GM23338 (cell line): ENCODE data around the gene GNAI1. TPM values are rescaled to one million over a fixed set of nuclear protein-coding genes. Genes with fewer than 3 reads are reported as not detected.

Source experiments
- ATAC-seq: fragments of 200-7000 bp; cut with Tn5 transposase; 3 replicates; pipeline ENCODE4 v1.9.1; 2020
- DNase-seq: peaks from one replicate; pipeline ENCODE4 v3.0.0-alpha.2; 2015; ENCODE audit warnings: low spot score
- H2AFZ ChIP-seq: fragments of 200-600 bp; sonication (generic); 2 replicates; pipeline ENCODE4 v1.8.0; 2016; ENCODE audit warnings: antibody characterized with exemption, mild to moderate bottlenecking, moderate library complexity
- H3F3A ChIP-seq: fragments of 200-600 bp; sonication (generic); replicated peaks from 2 replicates; pipeline ENCODE4 v1.8.0; 2017; ENCODE audit warnings: antibody characterized with exemption, mixed run types, low read depth
- H3K27ac ChIP-seq: fragments of 200-600 bp; sonication (generic); 2 replicates; pipeline ENCODE4 v1.6.1; 2016; ENCODE audit warnings: low read depth
- H3K27me3 ChIP-seq: fragments of 200-600 bp; sonication (generic); 2 replicates; pipeline ENCODE4 v1.8.0; 2016; ENCODE audit warnings: mild to moderate bottlenecking, mixed run types, moderate library complexity; ENCODE audit not compliant: insufficient read depth
- H3K36me3 ChIP-seq: fragments of 200-600 bp; sonication (generic); 2 replicates; pipeline ENCODE4 v1.8.0; 2016; ENCODE audit warnings: mild to moderate bottlenecking; ENCODE audit not compliant: insufficient read depth
- H3K4me1 ChIP-seq: fragments of 200-600 bp; sonication (generic); 2 replicates; pipeline ENCODE4 v1.8.0; 2016; ENCODE audit warnings: mild to moderate bottlenecking, moderate library complexity; ENCODE audit not compliant: insufficient read depth
- H3K4me2 ChIP-seq: fragments of 200-600 bp; sonication (generic); 2 replicates; pipeline ENCODE4 v1.7.1; 2017; ENCODE audit warnings: mixed run types
- H3K4me3 ChIP-seq: fragments of 200-600 bp; sonication (generic); 2 replicates; pipeline ENCODE4 v1.6.1; 2016; ENCODE audit warnings: mixed run types
- H3K79me2 ChIP-seq: fragments of 200-600 bp; sonication (generic); replicated peaks from 2 replicates; pipeline ENCODE4 v1.8.0; 2017; ENCODE audit warnings: mild to moderate bottlenecking; ENCODE audit not compliant: insufficient read depth
- H3K9me2 ChIP-seq: fragments of 200-600 bp; sonication (generic); 2 replicates; pipeline ENCODE4 v1.8.0; 2017; ENCODE audit not compliant: insufficient read depth
- H4K20me1 ChIP-seq: fragments of 200-600 bp; sonication (generic); replicated peaks from 2 replicates; pipeline ENCODE4 v1.8.0; 2017; ENCODE audit warnings: mild to moderate bottlenecking; ENCODE audit not compliant: insufficient read depth
- H3K27ac Mint-ChIP-seq: 2 replicates; pipeline ENCODE4 v1.8.0; 2020; ENCODE audit warnings: inconsistent platforms, mild to moderate bottlenecking, moderate library complexity, mixed read lengths
- H3K27me3 Mint-ChIP-seq: 3 replicates; pipeline ENCODE4 v1.8.0; 2022; ENCODE audit warnings: low read depth, mild to moderate bottlenecking, moderate library complexity, mixed read lengths, inconsistent platforms; ENCODE audit not compliant: insufficient read depth, poor library complexity
- H3K36me3 Mint-ChIP-seq: 3 replicates; pipeline ENCODE4 v1.8.0; 2021; ENCODE audit warnings: low read depth, mild to moderate bottlenecking, inconsistent platforms, moderate library complexity, mixed read lengths
- H3K4me1 Mint-ChIP-seq: 3 replicates; pipeline ENCODE4 v1.8.0; 2020; ENCODE audit warnings: mild to moderate bottlenecking, inconsistent platforms, mixed read lengths
- H3K4me3 Mint-ChIP-seq: 3 replicates; pipeline ENCODE4 v1.8.0; 2021; ENCODE audit warnings: moderate library complexity, mild to moderate bottlenecking, inconsistent platforms, mixed read lengths
- H3K9me3 Mint-ChIP-seq: 3 replicates; pipeline ENCODE4 v1.8.0; 2020; ENCODE audit warnings: moderate library complexity, mild to moderate bottlenecking, inconsistent platforms, mixed read lengths
- CREB1 ChIP-seq: fragments of 250-450 bp; sonication (Bioruptor Pico); IDR thresholded peaks from 2 replicates; pipeline ENCODE4 v1.5.0; 2020; ENCODE audit warnings: low read depth, mild to moderate bottlenecking, moderate library complexity
- CTCF ChIP-seq, 2 experiments: fragments of 200-600 bp in 1 of 2; sonication (generic) in 1 of 2; conservative IDR thresholded peaks; 2 replicates each; pipeline versions ENCODE4 v1.5.1 to v1.6.1; 2016 to 2017; ENCODE audit warnings: antibody characterized with exemption in 2 of 2, low read depth in 2 of 2, mild to moderate bottlenecking in 2 of 2, moderate library complexity in 1 of 2
- EZH2 ChIP-seq: fragments of 200-600 bp; sonication (generic); IDR thresholded peaks from one replicate; pipeline ENCODE4 v1.8.0; 2017; ENCODE audit warnings: antibody characterized with exemption, mild to moderate bottlenecking, low read depth; ENCODE audit not compliant: unreplicated experiment
- EZH2phosphoT487 ChIP-seq: fragments of 200-600 bp; sonication (generic); IDR thresholded peaks from one replicate; pipeline ENCODE4 v1.8.1; 2018; ENCODE audit warnings: antibody characterized with exemption; ENCODE audit not compliant: unreplicated experiment
- POLR2AphosphoS5 ChIP-seq: IDR thresholded peaks from 2 replicates; pipeline ENCODE4 v1.6.1; 2016; ENCODE audit warnings: antibody characterized with exemption, low read depth
- REST ChIP-seq: IDR thresholded peaks from one replicate; pipeline ENCODE4 v1.6.1; 2018; ENCODE audit warnings: antibody characterized with exemption; ENCODE audit not compliant: unreplicated experiment
- STAT1 ChIP-seq: IDR thresholded peaks from one replicate; pipeline ENCODE4 v1.6.1; 2016; ENCODE audit warnings: antibody characterized with exemption; ENCODE audit not compliant: unreplicated experiment
- ZNF462 ChIP-seq: fragments of 250-450 bp; sonication (Bioruptor Pico); IDR thresholded peaks from 2 replicates; pipeline ENCODE4 v1.5.0; 2020; ENCODE audit warnings: mild to moderate bottlenecking, moderate library complexity
- polyA plus RNA-seq: library from polyadenylated mRNA; unstranded; fragments of >200 nt; fragmentation: Nextera tagmentation; extraction: Ambion mirVana; gene quantifications from 2 replicates; pipeline ENCODE4 v1.2.1, GENCODE V29; 2016
- total RNA-seq: library from RNA; depleted of rRNA; stranded (reverse); fragments of >200 nt; shearing (Covaris generic); gene quantifications from 2 replicates; pipeline ENCODE4 v1.2.3, GENCODE V29; 2014

The GNAI1 gene
- total and polyA plus RNA-seq, 2 experiments from 2014 or later = 31.3 to 36.9 TPM

GRCh38 chr7:80257756-80258155 is 123.1 kb downstream of the GNAI1 start:
- Histone ChIP-seq H3K4me1 (no peaks in the 10 kb centered on the region), H3K79me2 (no peaks in the 10 kb centered on the region), H3K9me2 (0 out of 2 replicates have a peak, but pooled peaks cover 3% of the 10 kb centered on the region), H3K27me3 (no peaks in the 10 kb centered on the region), H3K4me3 (no peak overlapping the region), H2AFZ (no peak overlapping the region), H4K20me1 (no peaks in the 10 kb centered on the region), H3K27ac (no peak overlapping the region), H3F3A (no peaks in the 10 kb centered on the region), H3K4me2 (no peak overlapping the region), H3K36me3 (no peaks in the 10 kb centered on the region)
- TF ChIP-seq REST = no peak
- TF ChIP-seq CTCF (conservative IDR thresholded peaks at IDR 0.05; ENCODE audit: low read depth in 2 of 2) = no peak
- TF ChIP-seq ZNF462 (CRISPR knock-in tag) = no peak
- TF ChIP-seq EZH2phosphoT487 = no peak
- no peak for TF ChIP-seq STAT1
- no peak for TF ChIP-seq EZH2
- TF ChIP-seq POLR2AphosphoS5 = no peak
- TF ChIP-seq CREB1 (CRISPR knock-in tag) = no peak
- Mint-ChIP-seq H3K36me3 (no peaks in the 10 kb centered on the region), H3K27ac (no peak overlapping the region), H3K9me3 (no peaks in the 10 kb centered on the region), H3K4me1 (no peaks in the 10 kb centered on the region), H3K27me3 (peaks cover 6% of the 10 kb centered on the region), H3K4me3 (no peak overlapping the region)
- DNase-seq = no peak
- no peak for ATAC-seq
